ENCODE measurements around the gene GPX3.

The GPX3 gene

GRCh38 chr5:151034422-151035379, 14.3 kb downstream of the GPX3 start:
- DNase-seq: no peak

- DNase-seq: no peak
Measured at GRCh38 chr5:151036556-151036955, 16.2 kb downstream of the GPX3 start.

GRCh38 chr5:151037561-151038411, 17.4 kb downstream of the GPX3 start:
- no peak for DNase-seq

GRCh38 chr5:151038412-151038745, 18.0 kb downstream of the GPX3 start:
- DNase-seq: no peak

- DNase-seq: no peak
Measured at GRCh38 chr5:151038801-151039238, 18.4 kb downstream of the GPX3 start.

GRCh38 chr5:151039665-151040064, 19.3 kb downstream of the GPX3 start:
- DNase-seq: no peak

- DNase-seq: no peak
Measured at GRCh38 chr5:151040211-151040747, 19.9 kb downstream of the GPX3 start.

- DNase-seq: no peak
Measured at GRCh38 chr5:151041577-151042268, 21.3 kb downstream of the GPX3 start.

GRCh38 chr5:151042453-151043093, 22.2 kb downstream of the GPX3 start:
- DNase-seq: no peak

GRCh38 chr5:151047814-151048425, 27.5 kb downstream of the GPX3 start:
- DNase-seq: no peak

- DNase-seq: no peak
Measured at GRCh38 chr5:151048526-151048925, 28.1 kb downstream of the GPX3 start.

- DNase-seq: peak; percentile 67
Measured at GRCh38 chr5:151051066-151051930, 30.9 kb downstream of the GPX3 start.

GRCh38 chr5:151051931-151052608, 31.7 kb downstream of the GPX3 start:
- DNase-seq: no peak

GRCh38 chr5:151052836-151053235, 32.4 kb downstream of the GPX3 start:
- DNase-seq: no peak

GRCh38 chr5:151053796-151054462, 33.5 kb downstream of the GPX3 start:
- DNase-seq: no peak

- no peak for DNase-seq
Measured at GRCh38 chr5:151054709-151055108, 34.3 kb downstream of the GPX3 start.

GRCh38 chr5:151055336-151055735, 34.9 kb downstream of the GPX3 start:
- DNase-seq: no peak

GRCh38 chr5:151056379-151057325, 36.3 kb downstream of the GPX3 start:
- no peak for DNase-seq
